HepG2 (cell line): ENCODE measurements around the gene BABAM2. TPM values are rescaled to one million over a fixed set of nuclear protein-coding genes. Genes with fewer than 3 reads are reported as not detected.

ENCODE experiments used
- ARNTL ChIP-seq: sonication (generic); formaldehyde crosslinking; IDR thresholded peaks from 2 replicates; pipeline ENCODE4 v1.4.0; 2020; ENCODE audit warnings: mild to moderate bottlenecking, missing genetic modification reagents
- ATRX ChIP-seq: sonication (generic); formaldehyde crosslinking; IDR thresholded peaks from 2 replicates; pipeline ENCODE4 v1.4.0; 2020; ENCODE audit warnings: missing genetic modification reagents, borderline replicate concordance
- CENPT ChIP-seq: sonication (generic); formaldehyde crosslinking; IDR thresholded peaks from 2 replicates; pipeline ENCODE4 v1.8.0; 2022; ENCODE audit warnings: low read depth, mild to moderate bottlenecking, moderate library complexity, missing genetic modification reagents
- ESRRA ChIP-seq: sonication (generic); formaldehyde crosslinking; IDR thresholded peaks from 2 replicates; pipeline ENCODE4 v1.5.1; 2020; ENCODE audit warnings: mild to moderate bottlenecking, low read depth, missing genetic modification reagents
- FOSL2 ChIP-seq: sonication (generic); formaldehyde crosslinking; IDR thresholded peaks from 2 replicates; pipeline ENCODE4 v1.4.0; 2020; ENCODE audit warnings: missing genetic modification reagents
- GABPB1 ChIP-seq: IDR thresholded peaks from 2 replicates; pipeline ENCODE4 v1.6.1; 2016; ENCODE audit warnings: mild to moderate bottlenecking, missing genetic modification reagents, moderate library complexity, missing compliant biosample characterization
- HIVEP1 ChIP-seq: sonication (generic); formaldehyde crosslinking; IDR thresholded peaks from 2 replicates; pipeline ENCODE4 v1.4.0; 2020; ENCODE audit warnings: mild to moderate bottlenecking, missing genetic modification reagents
- MED8 ChIP-seq: sonication (generic); formaldehyde crosslinking; IDR thresholded peaks from 2 replicates; pipeline ENCODE4 v1.8.1; 2023; ENCODE audit warnings: mild to moderate bottlenecking, missing genetic modification reagents; ENCODE audit not compliant: insufficient replicate concordance
- MEIS1 ChIP-seq: sonication (generic); formaldehyde crosslinking; IDR thresholded peaks from 2 replicates; pipeline ENCODE4 v1.9.0; 2021; ENCODE audit warnings: mild to moderate bottlenecking, missing genetic modification reagents, moderate library complexity, borderline replicate concordance
- POGK ChIP-seq: sonication (generic); formaldehyde crosslinking; conservative IDR thresholded peaks from 2 replicates; pipeline ENCODE4 v1.8.0; 2022; ENCODE audit warnings: mild to moderate bottlenecking, moderate library complexity, missing genetic modification reagents
- POLR2AphosphoS2 ChIP-seq: IDR thresholded peaks from 2 replicates; pipeline ENCODE4 v1.6.1; 2011; ENCODE audit warnings: low read depth, low read length, improper control_type of control experiment
- REL ChIP-seq: sonication (generic); formaldehyde crosslinking; conservative IDR thresholded peaks from 2 replicates; pipeline ENCODE4 v1.8.0; 2022; ENCODE audit warnings: mild to moderate bottlenecking, missing genetic modification reagents, moderate library complexity
- REPIN1 ChIP-seq: sonication (generic); formaldehyde crosslinking; IDR thresholded peaks from 2 replicates; pipeline ENCODE4 v1.8.0; 2022; ENCODE audit warnings: missing genetic modification reagents, low read depth, mild to moderate bottlenecking, borderline replicate concordance
- SIN3A ChIP-seq: IDR thresholded peaks from 2 replicates; pipeline ENCODE4 v1.6.1; 2011; ENCODE audit warnings: low read depth, mild to moderate bottlenecking, control low read depth, low read length, borderline replicate concordance
- ZFAT ChIP-seq: sonication (generic); formaldehyde crosslinking; conservative IDR thresholded peaks from 2 replicates; pipeline ENCODE4 v1.8.1; 2023; ENCODE audit warnings: missing genetic modification reagents, inconsistent platforms
- ZHX2 ChIP-seq, 2 experiments: sonication (generic) in 1 of 2; formaldehyde crosslinking in 1 of 2; IDR thresholded peaks; 2 replicates each; pipeline versions ENCODE4 v1.6.1 to v1.9.0; 2014 to 2022; ENCODE audit warnings: antibody characterized with exemption in 1 of 2, borderline replicate concordance in 1 of 2, inconsistent platforms in 1 of 2, low read depth in 1 of 2, missing genetic modification reagents in 1 of 2
- ZNF225 ChIP-seq: sonication (generic); formaldehyde crosslinking; IDR thresholded peaks from 2 replicates; pipeline ENCODE4 v1.4.0; 2020; ENCODE audit warnings: mild to moderate bottlenecking, missing genetic modification reagents
- ZNF431 ChIP-seq: sonication (generic); formaldehyde crosslinking; IDR thresholded peaks from 2 replicates; pipeline ENCODE4 v1.9.0; 2022; ENCODE audit warnings: missing genetic modification reagents, low read depth, mild to moderate bottlenecking, borderline replicate concordance
- ZNF484 ChIP-seq: sonication (generic); formaldehyde crosslinking; IDR thresholded peaks from 2 replicates; pipeline ENCODE4 v1.5.1; 2020; ENCODE audit warnings: mild to moderate bottlenecking, low read depth, missing genetic modification reagents, borderline replicate concordance
- ZNF572 ChIP-seq: sonication (generic); formaldehyde crosslinking; IDR thresholded peaks from 2 replicates; pipeline ENCODE4 v1.5.1; 2020; ENCODE audit warnings: mild to moderate bottlenecking, missing genetic modification reagents
- ZNF776 ChIP-seq: sonication (generic); formaldehyde crosslinking; IDR thresholded peaks from 2 replicates; pipeline ENCODE4 v1.4.0; 2020; ENCODE audit warnings: mild to moderate bottlenecking, missing genetic modification reagents
- polyA plus RNA-seq, 8 experiments: library from polyadenylated mRNA; depleted of rRNA in 3 of 8; stranded (reverse) in 7 of 8; unstranded in 1 of 8; fragments of >200 nt; fragmentation: Illumina TruSeq in 4 of 8; extraction: Trizol in 4 of 8; gene quantifications; 2 replicates each; pipeline versions ENCODE4 v1.2.1 to v1.2.3, GENCODE V29; 2011 to 2016; ENCODE audit warnings: low read depth in 4 of 8, missing spikeins in 1 of 8, mixed read lengths in 1 of 8; ENCODE audit not compliant: insufficient read depth in 1 of 8
- total RNA-seq, 5 experiments: library from RNA; depleted of rRNA; stranded (reverse); fragments of >200 nt; fragmentation: Illumina TruSeq; extraction: Trizol; gene quantifications; 2 replicates each; pipeline ENCODE4 v1.2.3, GENCODE V29; 2016; ENCODE audit warnings: low read depth in 1 of 5

BABAM2 gene
- total and polyA plus RNA-seq, 2 of the 13 experiments (the other 11 are each of a cell fraction or from before 2014, with no cell fraction given), result 24.9 to 28.0 TPM

- peak; percentile 99 for TF ChIP-seq ZHX2 (IDR thresholded peaks at IDR 0.05; ENCODE audit: low read depth)
- no peak for TF ChIP-seq ZHX2 (CRISPR knock-in tag; IDR thresholded peaks at IDR 0.05; ENCODE audit: borderline replicate concordance)
- 0 out of 2 replicates have a peak, but pooled peaks have one; percentile 44 for TF ChIP-seq POGK (CRISPR knock-in tag)
- 0 out of 2 replicates have a peak, but pooled peaks have one; percentile 75 for TF ChIP-seq ZNF484 (CRISPR knock-in tag)
- peak; percentile 26; the same call in 1 of the 2 replicates for TF ChIP-seq ESRRA (CRISPR knock-in tag)
- TF ChIP-seq SIN3A, result 0 out of 2 replicates have a peak, but pooled peaks have one; percentile 22
- 0 out of 2 replicates have a peak, but pooled peaks have one; percentile 16 for TF ChIP-seq REL (CRISPR knock-in tag)
- TF ChIP-seq ZFAT, result no peak
- peak; percentile 30 for TF ChIP-seq FOSL2 (CRISPR knock-in tag)
- TF ChIP-seq MEIS1, result peak; percentile 32; the same call in 1 of the 2 replicates
- 0 out of 2 replicates have a peak, but pooled peaks have one; percentile 72 for TF ChIP-seq ATRX (CRISPR knock-in tag)
- no peak for TF ChIP-seq CENPT (CRISPR knock-in tag)
- TF ChIP-seq ARNTL (CRISPR knock-in tag), result peak; percentile 55; the same call in 1 of the 2 replicates
- peak; percentile 90 for TF ChIP-seq HIVEP1 (CRISPR knock-in tag)
- TF ChIP-seq POLR2AphosphoS2, result no peak
- TF ChIP-seq REPIN1 (CRISPR knock-in tag), result no peak; the same call in 1 of the 2 replicates
- TF ChIP-seq GABPB1, result peak; percentile 86
- no peak for TF ChIP-seq ZNF572 (CRISPR knock-in tag)
- TF ChIP-seq ZNF225 (CRISPR knock-in tag), result no peak; the same call in 1 of the 2 replicates
- peak; percentile 75; the same call in 1 of the 2 replicates for TF ChIP-seq ZNF776 (CRISPR knock-in tag)
- peak; percentile 77 for TF ChIP-seq MED8 (CRISPR knock-in tag)
- 0 out of 2 replicates have a peak, but pooled peaks have one; percentile 18 for TF ChIP-seq ZNF431
These were observed 569 bp downstream of the BABAM2 start (continued) for GRCh38 chr2:27890924-27891672.
